ENCODE results near the gene IFIT1B. TPM values are rescaled to one million over a fixed set of nuclear protein-coding genes. Genes with fewer than 3 reads are reported as not detected.
A peak's percentile ranks its signal among the peaks of the same experiment; 100 is the strongest.

IFIT1B gene, protein sequence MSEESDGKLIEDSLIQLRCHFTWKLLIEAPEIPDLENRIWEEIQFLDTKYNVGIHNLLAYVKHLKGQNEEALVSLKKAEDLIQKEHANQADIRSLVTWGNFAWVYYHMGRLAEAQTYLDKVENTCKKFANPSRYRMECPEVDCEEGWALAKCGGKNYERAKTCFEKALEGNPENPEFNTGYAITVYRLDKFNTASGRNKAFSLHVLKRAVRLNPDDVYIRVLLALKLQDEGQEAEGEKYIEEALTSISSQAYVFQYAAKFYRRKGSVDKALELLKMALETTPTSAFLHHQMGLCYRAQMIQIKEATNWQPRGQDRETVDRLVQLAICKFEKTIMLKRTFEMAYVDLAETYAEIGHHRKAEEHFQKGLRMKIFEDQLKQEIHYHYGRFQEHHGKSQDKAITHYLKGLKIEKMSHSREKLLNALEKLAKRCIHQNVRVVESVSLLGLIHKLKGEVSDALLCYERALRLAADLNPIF
- polyA plus RNA-seq (2012; ENCODE audit: insufficient read length, low read depth), result not detected

DNA sequence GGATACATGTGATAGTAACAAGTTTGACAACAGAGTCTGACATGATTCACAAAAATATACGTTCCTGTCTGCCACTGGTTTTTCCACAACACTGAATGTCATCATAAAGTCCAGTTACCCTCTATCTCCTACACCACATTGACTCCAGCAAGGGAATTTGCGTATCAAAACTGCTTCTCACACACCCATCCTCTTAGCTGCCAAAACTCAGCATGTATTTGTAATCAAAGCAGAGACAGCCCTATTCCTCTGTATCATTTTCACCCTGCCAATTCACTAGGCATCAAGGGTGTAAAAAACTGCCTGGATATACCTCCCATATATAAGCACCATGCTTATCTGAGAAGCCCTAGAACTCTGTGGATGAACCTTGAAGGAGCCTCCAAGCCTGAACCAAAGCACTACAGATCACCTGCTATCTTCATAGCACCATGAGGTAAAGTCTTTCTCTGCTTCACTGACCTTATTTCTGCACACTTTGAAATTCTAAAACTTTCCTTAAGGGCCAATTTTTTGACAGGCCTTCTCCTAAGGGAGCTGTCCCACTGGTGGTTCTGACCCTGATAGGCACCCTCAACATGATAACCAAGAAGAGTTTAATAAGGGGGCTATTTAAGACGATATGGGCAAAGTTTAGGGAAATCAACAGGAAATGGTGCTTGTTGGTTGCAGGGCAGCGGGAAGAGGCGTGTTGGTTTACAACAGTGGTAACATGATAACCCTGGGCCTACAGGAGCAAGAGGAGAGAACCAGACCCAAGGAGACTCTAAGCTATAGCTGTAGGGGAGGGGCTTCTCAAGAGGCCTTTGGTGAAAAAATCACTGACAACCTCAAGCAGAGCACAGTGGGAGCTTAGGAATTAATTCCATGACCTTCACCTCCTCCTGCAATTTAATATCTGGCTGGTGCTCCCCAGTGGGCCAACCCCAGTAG lies at the start of gene IFIT1B:
Gene IFIT1B (plus strand): TSS at position 352 of the 933 bp plus-strand sequence. CDS start 80 bp downstream, at position 432.
- TF ChIP-seq FOXP2 (optimal IDR thresholded peaks at IDR 0.05; ENCODE audit: borderline replicate concordance, extremely low read depth, extremely low read length, insufficient read depth), result no peak
- no peak for TF ChIP-seq TAF1 (IDR thresholded peaks at IDR 0.05; ENCODE audit: borderline replicate concordance, insufficient read depth, low read length)
- TF ChIP-seq, protein P1, sequence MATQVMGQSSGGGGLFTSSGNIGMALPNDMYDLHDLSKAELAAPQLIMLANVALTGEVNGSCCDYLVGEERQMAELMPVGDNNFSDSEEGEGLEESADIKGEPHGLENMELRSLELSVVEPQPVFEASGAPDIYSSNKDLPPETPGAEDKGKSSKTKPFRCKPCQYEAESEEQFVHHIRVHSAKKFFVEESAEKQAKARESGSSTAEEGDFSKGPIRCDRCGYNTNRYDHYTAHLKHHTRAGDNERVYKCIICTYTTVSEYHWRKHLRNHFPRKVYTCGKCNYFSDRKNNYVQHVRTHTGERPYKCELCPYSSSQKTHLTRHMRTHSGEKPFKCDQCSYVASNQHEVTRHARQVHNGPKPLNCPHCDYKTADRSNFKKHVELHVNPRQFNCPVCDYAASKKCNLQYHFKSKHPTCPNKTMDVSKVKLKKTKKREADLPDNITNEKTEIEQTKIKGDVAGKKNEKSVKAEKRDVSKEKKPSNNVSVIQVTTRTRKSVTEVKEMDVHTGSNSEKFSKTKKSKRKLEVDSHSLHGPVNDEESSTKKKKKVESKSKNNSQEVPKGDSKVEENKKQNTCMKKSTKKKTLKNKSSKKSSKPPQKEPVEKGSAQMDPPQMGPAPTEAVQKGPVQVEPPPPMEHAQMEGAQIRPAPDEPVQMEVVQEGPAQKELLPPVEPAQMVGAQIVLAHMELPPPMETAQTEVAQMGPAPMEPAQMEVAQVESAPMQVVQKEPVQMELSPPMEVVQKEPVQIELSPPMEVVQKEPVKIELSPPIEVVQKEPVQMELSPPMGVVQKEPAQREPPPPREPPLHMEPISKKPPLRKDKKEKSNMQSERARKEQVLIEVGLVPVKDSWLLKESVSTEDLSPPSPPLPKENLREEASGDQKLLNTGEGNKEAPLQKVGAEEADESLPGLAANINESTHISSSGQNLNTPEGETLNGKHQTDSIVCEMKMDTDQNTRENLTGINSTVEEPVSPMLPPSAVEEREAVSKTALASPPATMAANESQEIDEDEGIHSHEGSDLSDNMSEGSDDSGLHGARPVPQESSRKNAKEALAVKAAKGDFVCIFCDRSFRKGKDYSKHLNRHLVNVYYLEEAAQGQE (IDR thresholded peaks at IDR 0.05; ENCODE audit: insufficient read depth in 1 of 2, low read depth in 2 of 2, low read length in 2 of 2), result peak in 1 of 2 experiments; percentile 69; a peak in 2 of 4 replicates

DNA sequence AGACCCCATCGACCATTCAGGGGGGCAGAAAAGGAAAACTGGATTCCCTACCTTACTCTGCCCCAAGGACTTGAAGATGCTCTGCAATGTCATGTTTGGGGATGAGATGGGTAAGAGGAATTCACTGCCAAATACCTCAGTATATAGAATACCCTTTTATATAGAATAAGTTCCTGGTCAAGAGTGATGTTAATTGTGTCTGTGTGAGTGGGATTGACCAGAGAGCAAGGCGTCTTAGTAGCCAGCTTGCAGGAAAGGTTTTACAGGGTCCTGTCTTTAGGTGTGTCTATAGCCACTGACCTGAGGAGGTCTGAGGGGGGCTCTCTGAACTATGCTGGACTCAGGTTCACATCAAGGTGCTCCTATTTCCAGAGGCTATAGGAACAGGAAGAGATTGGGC lies 48.7 kb upstream of the IFIT1B start:
- TF ChIP-seq SIN3A (IDR thresholded peaks at IDR 0.05; ENCODE audit: borderline replicate concordance, insufficient read depth, low read length), result no peak
- no peak for TF ChIP-seq FOXP2 (optimal IDR thresholded peaks at IDR 0.05; ENCODE audit: borderline replicate concordance, extremely low read depth, extremely low read length, insufficient read depth)
- TF ChIP-seq, protein P1 (IDR thresholded peaks at IDR 0.05; ENCODE audit: insufficient read depth in 1 of 2, low read depth in 2 of 2, low read length in 2 of 2), result no peak
- TF ChIP-seq TAF1 (IDR thresholded peaks at IDR 0.05; ENCODE audit: borderline replicate concordance, insufficient read depth, low read length), result no peak
- no peak for TF ChIP-seq POLR2AphosphoS5 (IDR thresholded peaks at IDR 0.05; ENCODE audit: low read depth, low read length)

DNA sequence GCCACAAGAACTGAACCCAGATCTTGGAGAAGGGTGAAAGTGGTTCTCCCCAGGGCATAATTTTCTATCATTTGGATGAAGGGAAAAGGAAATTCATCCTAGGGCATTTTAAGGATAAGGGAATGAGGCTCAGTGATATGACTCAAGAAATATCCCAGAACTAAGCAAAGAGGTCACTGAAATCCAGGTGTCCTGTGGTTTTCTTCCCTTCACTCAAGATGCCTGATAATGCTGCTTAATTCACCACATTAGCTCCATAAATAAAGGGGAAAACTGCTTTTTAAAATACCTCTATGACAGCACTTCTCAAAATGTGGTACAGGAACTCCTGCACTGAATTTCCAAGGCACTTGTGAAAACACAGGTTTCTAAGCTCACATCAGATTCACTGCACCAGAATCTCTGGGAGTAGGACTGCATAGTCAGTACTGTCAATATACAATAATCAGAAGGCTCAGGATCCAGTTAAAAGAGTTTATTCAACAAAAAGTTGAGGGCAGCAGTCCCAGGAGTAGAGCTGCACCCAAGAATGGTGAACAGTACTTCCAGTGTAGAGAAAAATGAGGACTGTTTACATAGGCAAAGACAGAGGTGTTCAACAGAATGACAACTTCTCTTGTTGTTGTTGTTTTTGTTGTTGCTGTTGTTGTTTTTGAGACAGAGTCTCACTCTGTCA lies 47.2 kb upstream of the IFIT1B start:
- TF ChIP-seq FOXP2 (optimal IDR thresholded peaks at IDR 0.05; ENCODE audit: borderline replicate concordance, extremely low read depth, extremely low read length, insufficient read depth), result no peak
- TF ChIP-seq SIN3A (IDR thresholded peaks at IDR 0.05; ENCODE audit: borderline replicate concordance, insufficient read depth, low read length), result no peak
- no peak for TF ChIP-seq POLR2AphosphoS5 (IDR thresholded peaks at IDR 0.05; ENCODE audit: low read depth, low read length)
- TF ChIP-seq, protein P1 (IDR thresholded peaks at IDR 0.05; ENCODE audit: insufficient read depth in 1 of 2, low read depth in 2 of 2, low read length in 2 of 2), result no peak
- no peak for TF ChIP-seq TAF1 (IDR thresholded peaks at IDR 0.05; ENCODE audit: borderline replicate concordance, insufficient read depth, low read length)

DNA sequence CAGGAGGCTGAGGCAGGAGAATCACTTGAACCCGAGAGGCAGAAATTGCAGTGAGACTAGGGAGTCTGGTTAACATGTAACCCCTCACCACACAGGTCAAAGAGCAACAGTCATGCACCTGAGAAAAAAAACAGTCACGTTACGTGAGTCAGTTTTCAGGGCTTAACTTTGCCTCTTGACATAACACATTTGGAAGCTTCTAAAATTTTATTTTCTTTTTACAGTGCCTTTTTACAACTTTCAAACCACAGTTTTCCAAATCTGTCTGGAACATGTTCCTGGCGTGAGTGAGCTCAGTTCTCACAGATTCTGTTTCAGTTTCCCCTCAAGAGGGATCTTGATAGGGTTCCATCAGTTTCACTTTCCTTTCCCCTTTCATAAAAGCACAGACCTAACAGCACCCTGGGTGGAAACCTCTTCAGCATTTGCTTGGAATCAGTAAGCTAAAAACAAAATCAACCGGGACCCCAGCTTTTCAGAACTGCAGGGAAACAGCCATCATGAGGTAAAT lies 45.7 kb upstream of the IFIT1B start:
- no peak for TF ChIP-seq POLR2AphosphoS5 (IDR thresholded peaks at IDR 0.05; ENCODE audit: low read depth, low read length)
- TF ChIP-seq FOXP2 (optimal IDR thresholded peaks at IDR 0.05; ENCODE audit: borderline replicate concordance, extremely low read depth, extremely low read length, insufficient read depth), result no peak
- TF ChIP-seq SIN3A (IDR thresholded peaks at IDR 0.05; ENCODE audit: borderline replicate concordance, insufficient read depth, low read length), result no peak
- no peak for TF ChIP-seq TAF1 (IDR thresholded peaks at IDR 0.05; ENCODE audit: borderline replicate concordance, insufficient read depth, low read length)
- TF ChIP-seq, protein P1 (IDR thresholded peaks at IDR 0.05; ENCODE audit: insufficient read depth in 1 of 2, low read depth in 2 of 2, low read length in 2 of 2), result no peak

All from PFSK-1 (cell line).